ENCODE results near the gene OR2V2.
"Not testable (repeated sequence)": the region's sequence is repeated elsewhere in the genome, so short reads cannot be mapped to it uniquely, and the experiment has no call there.

- TF ChIP-seq RFX5 (IDR thresholded peaks at IDR 0.05; ENCODE audit: low read length); CTCF (IDR thresholded peaks at IDR 0.05); RAD21 (IDR thresholded peaks at IDR 0.05; ENCODE audit: low read length); REST (IDR thresholded peaks at IDR 0.05; ENCODE audit: low read depth, low read length); EZH2phosphoT487 (IDR thresholded peaks at IDR 0.05; ENCODE audit: borderline replicate concordance, low read depth): not testable (repeated sequence)
Observed at GRCh38 chr5:181160755-181161533, 13.6 kb downstream of the OR2V2 start.

Data from SK-N-SH (cell line).